Hepatocyte (in vitro differentiated cells): ENCODE measurements around the gene REEP5. TPM values are rescaled to one million over a fixed set of nuclear protein-coding genes. Genes with fewer than 3 reads are reported as not detected.

ENCODE experiments used
- DNase-seq: peaks from one replicate; pipeline ENCODE4 v3.0.0-alpha.2; 2016; ENCODE audit warnings: low spot score
- H2AFZ ChIP-seq: fragments of 200-600 bp; sonication (generic); 2 replicates; pipeline ENCODE4 v1.6.0; 2016; ENCODE audit warnings: antibody characterized with exemption, mild to moderate bottlenecking
- H3K27ac ChIP-seq: fragments of 200-600 bp; sonication (generic); 2 replicates; pipeline ENCODE4 v1.5.1; 2016; ENCODE audit warnings: mild to moderate bottlenecking
- H3K27me3 ChIP-seq: fragments of 200-600 bp; sonication (generic); 2 replicates; pipeline ENCODE4 v1.6.1; 2016
- H3K36me3 ChIP-seq: fragments of 200-600 bp; sonication (generic); replicated peaks from 2 replicates; pipeline ENCODE4 v1.5.1; 2016; ENCODE audit warnings: low read depth; ENCODE audit not compliant: insufficient read depth
- H3K4me1 ChIP-seq: fragments of 200-600 bp; sonication (generic); 2 replicates; pipeline ENCODE4 v1.5.1; 2016; ENCODE audit warnings: mild to moderate bottlenecking, moderate library complexity; ENCODE audit not compliant: insufficient read depth
- H3K4me2 ChIP-seq: fragments of 200-600 bp; sonication (generic); 2 replicates; pipeline ENCODE4 v1.6.0; 2016
- H3K4me3 ChIP-seq: fragments of 200-600 bp; sonication (generic); 2 replicates; pipeline ENCODE4 v1.5.1; 2016; ENCODE audit warnings: mild to moderate bottlenecking
- H3K79me2 ChIP-seq: fragments of 200-600 bp; sonication (generic); 2 replicates; pipeline ENCODE4 v1.6.0; 2017; ENCODE audit warnings: mild to moderate bottlenecking
- H3K9me2 ChIP-seq: fragments of 200-600 bp; sonication (generic); replicated peaks from 2 replicates; pipeline ENCODE4 v1.6.0; 2017; ENCODE audit warnings: mild to moderate bottlenecking; ENCODE audit not compliant: insufficient read depth
- H3K9me3 ChIP-seq: fragments of 200-600 bp; sonication (generic); 2 replicates; pipeline ENCODE4 v1.5.1; 2016; ENCODE audit warnings: low read depth, mild to moderate bottlenecking
- H4K20me1 ChIP-seq: fragments of 200-600 bp; sonication (generic); 2 replicates; pipeline ENCODE4 v1.6.0; 2016; ENCODE audit warnings: mild to moderate bottlenecking; ENCODE audit not compliant: insufficient read depth, poor library complexity, severe bottlenecking
- CTCF ChIP-seq: fragments of 200-600 bp; sonication (generic); IDR thresholded peaks from 2 replicates; pipeline ENCODE4 v1.5.1; 2016; ENCODE audit warnings: antibody characterized with exemption, mild to moderate bottlenecking; ENCODE audit not compliant: poor library complexity
- EZH2 ChIP-seq: fragments of 200-600 bp; sonication (generic); IDR thresholded peaks from 2 replicates; pipeline ENCODE4 v1.6.1; 2016; ENCODE audit warnings: antibody characterized with exemption, mild to moderate bottlenecking, borderline replicate concordance
- EZH2phosphoT487 ChIP-seq: fragments of 200-600 bp; sonication (generic); IDR thresholded peaks from one replicate; pipeline ENCODE4 v1.6.1; 2018; ENCODE audit warnings: antibody characterized with exemption, mild to moderate bottlenecking, low read depth, moderate library complexity; ENCODE audit not compliant: unreplicated experiment, severe bottlenecking
- WGBS: methylation state at CpG from one replicate; pipeline ENCODE4 v1.1.6; 2016; ENCODE audit warnings: low lambda C conversion rate; ENCODE audit errors: missing lambda C conversion rate; 5-methylcytosine and 5-hydroxymethylcytosine counted together
- polyA plus RNA-seq: library from polyadenylated mRNA; unstranded; fragments of >200 nt; fragmentation: Nextera tagmentation; extraction: Ambion mirVana; gene quantifications from 2 replicates; pipeline ENCODE4 v1.2.1, GENCODE V29; 2016
- total RNA-seq: library from RNA; depleted of rRNA; stranded (reverse); fragments of >200 nt; gene quantifications from 2 replicates; pipeline ENCODE4 v1.2.3, GENCODE V29; 2014

The REEP5 gene
- total RNA-seq (57.3 and 63.6 TPM in 2 replicates), polyA plus RNA-seq (199 and 208 TPM in 2 replicates)

- Histone ChIP-seq H3K4me1 (peaks cover 13% of the 10 kb centered on the region), H3K4me2 (peak within 1 kb of the TSS; percentile 81), H3K36me3 (no peaks in the 10 kb centered on the region), H3K27me3 (no peaks in the 10 kb centered on the region), H3K79me2 (peaks cover 37% of the 10 kb centered on the region), H3K9me2 (no peaks in the 10 kb centered on the region), H4K20me1 (peaks cover 4% of the 10 kb centered on the region), H3K9me3 (no peaks in the 10 kb centered on the region), H2AFZ (peak within 1 kb of the TSS; percentile 100), H3K4me3 (peak within 1 kb of the TSS; percentile 99), H3K27ac (peak within 1 kb of the TSS; percentile 100)
- TF ChIP-seq EZH2phosphoT487 = no peak
- TF ChIP-seq CTCF = peak; percentile 81
- WGBS = 2% methylated on average over 54 of the region's 80 CpGs
- DNase-seq = peak; percentile 95
Observed at GRCh38 chr5:112921833-112922817, at the start of gene REEP5. TSS of gene REEP5 (minus strand) at chr5:112922227. CDS start at chr5:112922190, 37 bp downstream.

GRCh38 chr5:112971276-112971675 lies 49.2 kb upstream of the REEP5 start:
- WGBS = 94% methylated on average over 4 of the region's 4 CpGs
- Histone ChIP-seq H3K27ac (no peak overlapping the region), H3K4me1 (peaks cover 22% of the 10 kb centered on the region), H3K4me3 (no peak overlapping the region), H3K27me3 (no peaks in the 10 kb centered on the region), H4K20me1 (no peaks in the 10 kb centered on the region), H3K36me3 (no peaks in the 10 kb centered on the region), H3K9me3 (no peaks in the 10 kb centered on the region), H3K79me2 (no peaks in the 10 kb centered on the region), H3K4me2 (no peak overlapping the region), H3K9me2 (no peaks in the 10 kb centered on the region), H2AFZ (no peak overlapping the region)
- no peak for DNase-seq
- TF ChIP-seq CTCF = no peak
- no peak for TF ChIP-seq EZH2
- TF ChIP-seq EZH2phosphoT487 = no peak

- peak overlapping the region; percentile 52 for H2AFZ ChIP-seq
- peak overlapping the region; percentile 92 for H3K27ac ChIP-seq
- H3K36me3 ChIP-seq = no peaks in the 10 kb centered on the region
- no peaks in the 10 kb centered on the region for H3K27me3 ChIP-seq
- H3K79me2 ChIP-seq = no peaks in the 10 kb centered on the region
- H3K9me2 ChIP-seq = no peaks in the 10 kb centered on the region
- H3K4me1 ChIP-seq = peaks cover 22% of the 10 kb centered on the region
- no peaks in the 10 kb centered on the region for H3K9me3 ChIP-seq
- no peaks in the 10 kb centered on the region for H4K20me1 ChIP-seq
- 62% methylated on average over 5 of the region's 5 CpGs for WGBS
- DNase-seq = peak; percentile 44
- H3K4me2 ChIP-seq = peak overlapping the region; percentile 59
- H3K4me3 ChIP-seq = no peak overlapping the region
- TF ChIP-seq EZH2phosphoT487 (no peak), CTCF (no peak), EZH2 (no peak)
Observed at GRCh38 chr5:112968411-112969106, 46.5 kb upstream of the REEP5 start.
